Loucy (cell line): ENCODE data around the gene MOCOS.

ENCODE experiments used
- CTCF ChIP-seq: fragments of 200-600 bp; sonication (generic); conservative IDR thresholded peaks from 2 replicates; pipeline ENCODE4 v1.5.1; 2014; ENCODE audit warnings: mild to moderate bottlenecking, antibody characterized with exemption, low read length
- EZH2phosphoT487 ChIP-seq: fragments of 200-600 bp; IDR thresholded peaks from 2 replicates; pipeline ENCODE4 v1.6.1; 2018; ENCODE audit warnings: antibody characterized with exemption, mild to moderate bottlenecking, moderate library complexity, borderline replicate concordance

- TF ChIP-seq CTCF: no peak
- TF ChIP-seq EZH2phosphoT487: no peak
Measured at GRCh38 chr18:36269157-36269556, 81.9 kb downstream of the MOCOS start.
